Vagina (tissue), 2 donors: ENCODE measurements around the gene ADD1. TPM values are rescaled to one million over a fixed set of nuclear protein-coding genes. Genes with fewer than 3 reads are reported as not detected.

ENCODE experiments used
- DNase-seq, 2 donors: peaks; one replicate each; pipeline ENCODE4 v3.0.0-alpha.2; 2017; ENCODE audit errors: extremely low spot score in 2 of 2
- H3K27ac ChIP-seq: fragments of 200-600 bp; sonication (generic); one replicate; pipeline ENCODE4 v1.5.1; 2019
- H3K27me3 ChIP-seq: fragments of 200-600 bp; sonication (generic); one replicate; pipeline ENCODE4 v1.5.1; 2019
- H3K36me3 ChIP-seq, 2 donors: fragments of 200-600 bp; sonication (generic); one replicate each; pipeline ENCODE4 v1.5.1; 2017 to 2019
- H3K4me1 ChIP-seq: fragments of 200-600 bp; sonication (generic); one replicate; pipeline ENCODE4 v1.5.1; 2019
- H3K4me3 ChIP-seq, 2 donors: fragments of 200-600 bp; sonication (generic); 1 replicate in 1 of 2; 2 replicates in 1 of 2; pipeline ENCODE4 v1.5.1; 2016 to 2019
- H3K9me3 ChIP-seq: fragments of 200-600 bp; sonication (generic); one replicate; pipeline ENCODE4 v1.5.1; 2019
- POLR2A ChIP-seq, 2 donors: fragments of 450-650 bp; IDR thresholded peaks; one replicate each; pipeline ENCODE4 v1.6.1; 2017; ENCODE audit warnings: antibody characterized with exemption in 2 of 2, mild to moderate bottlenecking in 2 of 2, moderate library complexity in 2 of 2
- POLR2AphosphoS5 ChIP-seq, 2 donors: sonication (generic); formaldehyde crosslinking; IDR thresholded peaks; one replicate each; pipeline ENCODE4 v1.9.0; 2017; ENCODE audit warnings: antibody characterized with exemption in 2 of 2, mild to moderate bottlenecking in 2 of 2, low read depth in 1 of 2; ENCODE audit not compliant: insufficient read depth in 1 of 2
- intact Hi-C: fragments of 100-400 bp; cut with DNase I; formaldehyde crosslinking; loops from one replicate; pipeline ENCODE4 v1.15.1; 2023
- total RNA-seq: library from RNA; depleted of rRNA; stranded (reverse); fragments of >200 nt; gene quantifications from one replicate; pipeline ENCODE4 v1.2.3, GENCODE V29; 2016
- TF ChIP-seq, protein P1 (sequence below), 3 experiments: fragments of 450-650 bp in 2 of 3; fragments of 200-600 bp in 1 of 3; sonication (generic) in 1 of 3; IDR thresholded peaks; one replicate each; pipeline ENCODE4 v1.5.1; 2017 to 2019; ENCODE audit warnings: antibody characterized with exemption in 3 of 3, mild to moderate bottlenecking in 2 of 3, moderate library complexity in 2 of 3

ADD1 gene
- total RNA-seq, 1 donor from 2014 or later, result 228 TPM

DNA sequence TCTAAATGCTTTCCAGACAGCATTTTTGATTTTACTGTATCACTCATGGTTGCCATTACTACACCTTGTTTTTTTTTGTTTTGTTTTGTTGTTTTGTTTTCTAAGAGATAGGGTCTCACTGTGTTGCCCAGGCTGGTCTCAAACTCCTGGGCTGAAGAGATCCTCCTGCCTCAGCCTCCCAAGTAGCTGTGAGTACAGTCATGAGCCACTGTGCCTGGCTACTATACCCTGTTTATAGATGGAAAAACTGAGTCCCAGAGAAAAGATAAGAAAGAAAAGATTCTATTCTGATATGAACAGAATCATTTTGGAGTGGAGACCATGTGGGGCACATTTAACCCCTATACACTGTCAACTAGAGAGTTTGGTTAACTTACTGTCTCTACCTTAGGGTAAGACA is 20.0 kb downstream of the ADD1 start:
- DNase-seq, result no peak
- H3K36me3 ChIP-seq, result no peaks in the 10 kb centered on the region
- H3K27me3 ChIP-seq, result no peaks in the 10 kb centered on the region
- H3K4me3 ChIP-seq, result no peak overlapping the region
- intact Hi-C loops, result no loop called here
- TF ChIP-seq POLR2AphosphoS5 (IDR thresholded peaks at IDR 0.05; ENCODE audit: insufficient read depth in 1 of 2, low read depth in 1 of 2) (no peak), POLR2A (IDR thresholded peaks at IDR 0.05) (no peak)
- TF ChIP-seq, protein P1, sequence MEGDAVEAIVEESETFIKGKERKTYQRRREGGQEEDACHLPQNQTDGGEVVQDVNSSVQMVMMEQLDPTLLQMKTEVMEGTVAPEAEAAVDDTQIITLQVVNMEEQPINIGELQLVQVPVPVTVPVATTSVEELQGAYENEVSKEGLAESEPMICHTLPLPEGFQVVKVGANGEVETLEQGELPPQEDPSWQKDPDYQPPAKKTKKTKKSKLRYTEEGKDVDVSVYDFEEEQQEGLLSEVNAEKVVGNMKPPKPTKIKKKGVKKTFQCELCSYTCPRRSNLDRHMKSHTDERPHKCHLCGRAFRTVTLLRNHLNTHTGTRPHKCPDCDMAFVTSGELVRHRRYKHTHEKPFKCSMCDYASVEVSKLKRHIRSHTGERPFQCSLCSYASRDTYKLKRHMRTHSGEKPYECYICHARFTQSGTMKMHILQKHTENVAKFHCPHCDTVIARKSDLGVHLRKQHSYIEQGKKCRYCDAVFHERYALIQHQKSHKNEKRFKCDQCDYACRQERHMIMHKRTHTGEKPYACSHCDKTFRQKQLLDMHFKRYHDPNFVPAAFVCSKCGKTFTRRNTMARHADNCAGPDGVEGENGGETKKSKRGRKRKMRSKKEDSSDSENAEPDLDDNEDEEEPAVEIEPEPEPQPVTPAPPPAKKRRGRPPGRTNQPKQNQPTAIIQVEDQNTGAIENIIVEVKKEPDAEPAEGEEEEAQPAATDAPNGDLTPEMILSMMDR (IDR thresholded peaks at IDR 0.05), result no peak
- no peaks in the 10 kb centered on the region for H3K9me3 ChIP-seq
- no peak overlapping the region for H3K27ac ChIP-seq
- peaks cover 91% of the 10 kb centered on the region for H3K4me1 ChIP-seq

DNA sequence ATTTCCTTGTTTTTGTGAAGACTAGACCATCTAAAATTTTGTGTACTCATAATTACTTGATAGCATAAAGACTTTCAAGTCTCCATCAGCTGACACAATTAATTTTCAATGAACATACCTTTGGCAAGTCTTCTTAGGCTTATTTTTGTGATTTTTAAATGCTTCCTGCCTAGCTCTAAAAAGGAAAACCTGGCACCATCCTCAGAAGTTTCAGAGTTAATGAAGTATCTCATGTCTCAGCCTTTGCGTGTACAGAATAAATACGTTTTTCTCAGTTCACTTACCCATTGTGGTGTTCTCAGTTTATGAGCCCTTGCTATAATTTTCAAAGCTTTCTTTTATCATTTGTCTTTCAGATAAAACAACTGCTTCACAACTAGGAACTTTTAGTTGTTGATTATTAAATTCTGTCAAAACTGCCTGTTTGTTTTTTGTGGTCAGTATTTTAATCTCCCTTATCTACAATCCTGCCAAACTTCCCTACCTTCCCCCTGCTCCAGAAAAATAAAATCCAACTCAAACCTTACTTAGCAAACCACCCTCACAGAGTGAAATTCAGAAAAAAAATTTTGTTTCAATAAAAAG is 21.6 kb downstream of the ADD1 start:
- Histone ChIP-seq H3K27me3 (no peaks in the 10 kb centered on the region), H3K36me3 (no peaks in the 10 kb centered on the region), H3K27ac (no peak overlapping the region), H3K9me3 (no peaks in the 10 kb centered on the region), H3K4me1 (peaks cover 91% of the 10 kb centered on the region), H3K4me3 (no peak overlapping the region)
- TF ChIP-seq POLR2AphosphoS5 (IDR thresholded peaks at IDR 0.05; ENCODE audit: insufficient read depth in 1 of 2, low read depth in 1 of 2), result no peak
- no peak for TF ChIP-seq POLR2A (IDR thresholded peaks at IDR 0.05)
- TF ChIP-seq, protein P1 (IDR thresholded peaks at IDR 0.05), result no peak
- no peak for DNase-seq
- intact Hi-C loops, result no loop called here

DNA sequence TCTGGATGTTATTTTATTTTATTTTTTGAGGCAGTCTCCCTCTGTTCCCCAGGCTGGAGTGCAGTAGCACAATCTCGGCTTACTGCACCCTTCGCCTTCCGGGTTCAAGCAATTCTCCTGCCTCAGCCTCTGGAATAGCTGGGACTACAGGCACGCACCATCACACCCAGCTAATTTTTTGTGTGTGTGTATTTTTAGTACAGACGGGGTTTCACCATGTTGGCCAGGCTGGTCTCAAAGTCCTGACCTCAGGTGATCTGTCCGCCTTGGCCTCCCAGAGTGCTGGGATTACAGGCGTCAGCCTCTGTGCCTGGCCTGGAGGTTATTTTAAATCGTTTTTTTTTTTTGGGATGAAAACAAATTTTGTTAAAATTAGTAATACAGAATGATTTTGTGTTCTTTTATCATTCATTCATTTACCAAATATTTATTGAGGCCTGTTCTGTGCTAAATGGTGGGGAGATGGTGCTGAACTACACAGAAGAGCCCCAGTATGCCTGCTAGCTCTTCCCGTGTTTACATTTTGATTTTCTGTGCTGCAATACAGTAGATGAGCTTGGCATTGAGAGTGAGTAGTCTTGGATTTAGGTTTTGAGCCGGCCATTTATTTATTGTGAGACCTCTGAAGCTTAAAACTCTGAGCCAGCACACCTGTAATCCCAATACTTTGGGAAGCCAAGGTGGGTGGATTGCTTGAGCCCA is 22.7 kb downstream of the ADD1 start:
- H3K9me3 ChIP-seq, result no peaks in the 10 kb centered on the region
- H3K4me1 ChIP-seq, result peaks cover 90% of the 10 kb centered on the region
- no peaks in the 10 kb centered on the region for H3K36me3 ChIP-seq
- TF ChIP-seq, protein P1 (IDR thresholded peaks at IDR 0.05), result no peak
- TF ChIP-seq POLR2AphosphoS5 (IDR thresholded peaks at IDR 0.05; ENCODE audit: insufficient read depth in 1 of 2, low read depth in 1 of 2) (no peak), POLR2A (IDR thresholded peaks at IDR 0.05) (no peak)
- H3K27me3 ChIP-seq, result no peaks in the 10 kb centered on the region
- H3K4me3 ChIP-seq, result no peak overlapping the region
- DNase-seq, result no peak
- no peak overlapping the region for H3K27ac ChIP-seq
- intact Hi-C loops, result no loop called here

DNA sequence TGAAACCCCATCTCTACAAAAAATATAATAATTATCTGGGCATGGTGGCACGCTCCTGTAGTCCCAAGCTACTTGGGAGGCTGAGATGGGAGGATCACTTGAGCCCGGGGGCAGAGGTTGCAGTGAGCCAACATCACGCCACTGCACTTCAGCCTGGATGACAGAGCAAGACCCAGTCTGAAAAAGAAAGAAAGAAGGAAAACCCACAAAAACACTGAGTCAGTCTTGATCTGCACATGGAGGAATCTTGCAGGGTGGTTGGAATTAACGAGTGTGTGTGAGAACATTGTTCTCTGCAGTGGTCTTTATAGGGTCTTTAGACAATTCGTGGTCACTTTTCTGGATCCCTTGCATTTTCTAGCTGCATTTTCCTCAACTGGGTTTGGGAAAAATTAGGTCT is 23.2 kb downstream of the ADD1 start:
- H3K4me1 ChIP-seq, result peaks cover 90% of the 10 kb centered on the region
- no peak for DNase-seq
- intact Hi-C loops, result no loop called here
- no peaks in the 10 kb centered on the region for H3K9me3 ChIP-seq
- no peaks in the 10 kb centered on the region for H3K27me3 ChIP-seq
- TF ChIP-seq POLR2AphosphoS5 (IDR thresholded peaks at IDR 0.05; ENCODE audit: insufficient read depth in 1 of 2, low read depth in 1 of 2), result no peak
- TF ChIP-seq, protein P1 (IDR thresholded peaks at IDR 0.05), result no peak
- no peak for TF ChIP-seq POLR2A (IDR thresholded peaks at IDR 0.05)
- no peaks in the 10 kb centered on the region for H3K36me3 ChIP-seq
- H3K27ac ChIP-seq, result no peak overlapping the region
- H3K4me3 ChIP-seq, result no peak overlapping the region
